HG03064 (cell line): ENCODE measurements around the gene CDH16.
"Not testable (repeated sequence)": the region's sequence is repeated elsewhere in the genome, so short reads cannot be mapped to it uniquely, and the experiment has no call there.

Source experiments
- ATAC-seq: cut with Tn5 transposase; IDR thresholded peaks from one replicate; pipeline ENCODE4 v1.9.1; 2021; ENCODE audit warnings: low read depth; ENCODE audit not compliant: unreplicated experiment

CDH16 gene

GRCh38 chr16:66918803-66919568 is at the start of gene CDH16:
TSS of gene CDH16 (minus strand) at chr16:66918885. CDS start at chr16:66918065, 820 bp downstream.
- ATAC-seq: no peak

- no peak for ATAC-seq
Measured at GRCh38 chr16:66964049-66964448, 45.4 kb upstream of the CDH16 start.

- no peak for ATAC-seq
Measured at GRCh38 chr16:66961914-66962313, 43.2 kb upstream of the CDH16 start.

- ATAC-seq: peak; percentile 63
Measured at GRCh38 chr16:66961065-66961744, 42.5 kb upstream of the CDH16 start, which contains the start of gene CES3. TSS of gene CES3 (plus strand) at chr16:66961266. CDS start at chr16:66961308, 42 bp downstream.

GRCh38 chr16:66960270-66960669 is 41.6 kb upstream of the CDH16 start:
- ATAC-seq: no peak

- no peak for ATAC-seq
Measured at GRCh38 chr16:66959704-66960161, 41.0 kb upstream of the CDH16 start.

GRCh38 chr16:66958857-66959703 is 40.4 kb upstream of the CDH16 start:
- no peak for ATAC-seq

- ATAC-seq: not testable (repeated sequence)
Measured at GRCh38 chr16:66956154-66956457, 37.4 kb upstream of the CDH16 start.

GRCh38 chr16:66955363-66956153 is 36.9 kb upstream of the CDH16 start:
- not testable (repeated sequence) for ATAC-seq

- no peak for ATAC-seq
Measured at GRCh38 chr16:66954097-66954659, 35.5 kb upstream of the CDH16 start.

- ATAC-seq: no peak
Measured at GRCh38 chr16:66953462-66954096, 34.9 kb upstream of the CDH16 start.

- no peak for ATAC-seq
Measured at GRCh38 chr16:66952430-66953110, 33.9 kb upstream of the CDH16 start.

GRCh38 chr16:66950971-66951790 is 32.5 kb upstream of the CDH16 start:
- ATAC-seq: no peak

GRCh38 chr16:66950437-66950836 is 31.8 kb upstream of the CDH16 start:
- no peak for ATAC-seq

- ATAC-seq: no peak
Measured at GRCh38 chr16:66949472-66949871, 30.8 kb upstream of the CDH16 start.

- no peak for ATAC-seq
Measured at GRCh38 chr16:66948837-66949225, 30.1 kb upstream of the CDH16 start.

- no peak for ATAC-seq
Measured at GRCh38 chr16:66948134-66948836, 29.6 kb upstream of the CDH16 start.
